H1 (cell line): ENCODE data around the gene GOLIM4.

Experiments
- ATF3 ChIP-seq: IDR thresholded peaks from 2 replicates; pipeline ENCODE4 v1.6.1; 2011; ENCODE audit warnings: low read depth, mild to moderate bottlenecking, low read length; ENCODE audit not compliant: insufficient read depth
- CREB1 ChIP-seq: IDR thresholded peaks from 2 replicates; pipeline ENCODE4 v1.6.1; 2012; ENCODE audit warnings: inconsistent platforms
- CTCF ChIP-seq, 3 experiments: IDR thresholded peaks; 1 replicate in 2 of 3; 2 replicates in 1 of 3; pipeline versions ENCODE4 v1.5.1 to v1.6.1; 2011; ENCODE audit warnings: low read length in 3 of 3, mild to moderate bottlenecking in 3 of 3, inconsistent platforms in 2 of 3, low read depth in 1 of 3, moderate library complexity in 1 of 3; ENCODE audit not compliant: insufficient read depth in 1 of 3; ENCODE audit errors: control extremely low read depth in 1 of 3
- NRF1 ChIP-seq: IDR thresholded peaks from 2 replicates; pipeline ENCODE4 v1.6.1; 2011; ENCODE audit warnings: mild to moderate bottlenecking, low read depth, low read length, improper control_type of control experiment
- POLR2A ChIP-seq, 2 experiments: IDR thresholded peaks; 1 replicate in 1 of 2; 2 replicates in 1 of 2; pipeline ENCODE4 v1.6.1; 2011; ENCODE audit warnings: low read depth in 2 of 2, low read length in 2 of 2, mild to moderate bottlenecking in 2 of 2; ENCODE audit errors: control extremely low read depth in 1 of 2
- POLR2AphosphoS5 ChIP-seq: IDR thresholded peaks from 2 replicates; pipeline ENCODE4 v1.6.1; 2011; ENCODE audit warnings: low read depth, low read length

- no peak for TF ChIP-seq CTCF (IDR thresholded peaks at IDR 0.05; ENCODE audit: control extremely low read depth in 1 of 3, insufficient read depth in 1 of 3, low read depth in 1 of 3, low read length in 3 of 3)
- TF ChIP-seq POLR2AphosphoS5 = no peak
- no peak for TF ChIP-seq NRF1
- TF ChIP-seq CREB1 = no peak
- no peak for TF ChIP-seq ATF3
- no peak for TF ChIP-seq POLR2A (IDR thresholded peaks at IDR 0.05; ENCODE audit: control extremely low read depth in 1 of 2, low read depth in 2 of 2, low read length in 2 of 2)
Observed at GRCh38 chr3:168097381-168097780, 1.7 kb upstream of the GOLIM4 start.
